GM11168 (cell line): ENCODE data around the gene DGKG.

ENCODE experiments used
- in situ Hi-C: fragments of 300-500 bp; cut with MboI; formaldehyde crosslinking; loops from one replicate; pipeline ENCODE4 v1.12.0; 2022; ENCODE audit warnings: low sequenced_read_pairs; ENCODE audit not compliant: unreplicated experiment

DGKG gene

GRCh38 chr3:186247821-186248814 is 113.9 kb downstream of the DGKG start:
- in situ Hi-C loops: no loop called here

GRCh38 chr3:186246941-186247340 is 115.1 kb downstream of the DGKG start:
- in situ Hi-C loops: no loop called here

GRCh38 chr3:186244016-186244415 is 118.0 kb downstream of the DGKG start:
- in situ Hi-C loops: no loop called here

GRCh38 chr3:186241910-186242821 is 119.9 kb downstream of the DGKG start:
- in situ Hi-C loops: no loop called here

GRCh38 chr3:186239321-186239720 is 122.7 kb downstream of the DGKG start:
- in situ Hi-C loops: no loop called here

- in situ Hi-C loops: no loop called here
These were observed 124.1 kb downstream of the DGKG start for GRCh38 chr3:186237915-186238314.

GRCh38 chr3:186236357-186237020 is 125.5 kb downstream of the DGKG start:
- in situ Hi-C loops: no loop called here

GRCh38 chr3:186235554-186235953 is 126.5 kb downstream of the DGKG start:
- in situ Hi-C loops: no loop called here

- in situ Hi-C loops: no loop called here
These were observed 127.9 kb downstream of the DGKG start for GRCh38 chr3:186234152-186234551.

GRCh38 chr3:186226482-186226881 is 135.6 kb downstream of the DGKG start:
- in situ Hi-C loops: no loop called here

- in situ Hi-C loops: no loop called here
These were observed 136.4 kb downstream of the DGKG start for GRCh38 chr3:186225603-186226002.

GRCh38 chr3:186224041-186224610 is 137.9 kb downstream of the DGKG start:
- in situ Hi-C loops: no loop called here

GRCh38 chr3:186223476-186223875 is 138.6 kb downstream of the DGKG start:
- in situ Hi-C loops: no loop called here

GRCh38 chr3:186221760-186222378 is 140.2 kb downstream of the DGKG start:
- in situ Hi-C loops: no loop called here

GRCh38 chr3:186220911-186221645 is 141.0 kb downstream of the DGKG start:
- in situ Hi-C loops: no loop called here

GRCh38 chr3:186220365-186220764 is 141.7 kb downstream of the DGKG start:
- in situ Hi-C loops: no loop called here

GRCh38 chr3:186219211-186219638 is 142.8 kb downstream of the DGKG start:
- in situ Hi-C loops: no loop called here

- in situ Hi-C loops: no loop called here
These were observed 143.6 kb downstream of the DGKG start for GRCh38 chr3:186218421-186218820.

- in situ Hi-C loops: no loop called here
These were observed 144.2 kb downstream of the DGKG start for GRCh38 chr3:186217820-186218164.
